SH-SY5Y (cell line): ENCODE results near the gene COPS2.

Source experiments
- GATA2 ChIP-seq: IDR thresholded peaks from 2 replicates; pipeline ENCODE4 v1.6.1; 2011; ENCODE audit warnings: mild to moderate bottlenecking, low read depth, low read length
- GATA3 ChIP-seq: IDR thresholded peaks from 2 replicates; pipeline ENCODE4 v1.6.1; 2011; ENCODE audit warnings: low read depth, mild to moderate bottlenecking, low read length, moderate library complexity

DNA sequence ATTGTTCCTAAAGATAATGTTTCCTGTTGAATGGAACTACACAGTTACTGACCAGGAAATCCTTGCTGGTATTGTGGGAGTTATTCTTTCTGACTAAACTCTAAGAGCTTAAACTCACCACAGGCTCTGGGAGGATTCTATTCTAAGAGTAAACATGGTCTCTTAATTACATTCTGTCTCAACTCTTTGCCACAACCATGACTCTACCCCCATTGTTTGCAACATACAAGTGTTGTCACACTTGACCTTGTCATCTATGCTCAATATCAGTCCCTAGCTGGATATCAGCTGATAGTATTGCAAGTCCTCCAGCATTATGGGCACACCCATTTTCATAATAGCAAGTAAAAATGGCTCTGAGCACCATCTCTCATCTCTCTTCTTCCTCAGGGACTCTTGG is 79.5 kb downstream of the COPS2 start:
- TF ChIP-seq GATA3 (no peak), GATA2 (no peak)
